HG03135 (cell line): ENCODE measurements around the gene PVR.
"Not testable (repeated sequence)": the region's sequence is repeated elsewhere in the genome, so short reads cannot be mapped to it uniquely, and the experiment has no call there.

ENCODE experiments used
- ATAC-seq: cut with Tn5 transposase; IDR thresholded peaks from one replicate; pipeline ENCODE4 v1.9.1; 2021; ENCODE audit warnings: mild to moderate bottlenecking, moderate library complexity; ENCODE audit not compliant: unreplicated experiment

Gene PVR

GRCh38 chr19:44617110-44617880, 26.4 kb upstream of the PVR start:
- ATAC-seq = no peak

DNA sequence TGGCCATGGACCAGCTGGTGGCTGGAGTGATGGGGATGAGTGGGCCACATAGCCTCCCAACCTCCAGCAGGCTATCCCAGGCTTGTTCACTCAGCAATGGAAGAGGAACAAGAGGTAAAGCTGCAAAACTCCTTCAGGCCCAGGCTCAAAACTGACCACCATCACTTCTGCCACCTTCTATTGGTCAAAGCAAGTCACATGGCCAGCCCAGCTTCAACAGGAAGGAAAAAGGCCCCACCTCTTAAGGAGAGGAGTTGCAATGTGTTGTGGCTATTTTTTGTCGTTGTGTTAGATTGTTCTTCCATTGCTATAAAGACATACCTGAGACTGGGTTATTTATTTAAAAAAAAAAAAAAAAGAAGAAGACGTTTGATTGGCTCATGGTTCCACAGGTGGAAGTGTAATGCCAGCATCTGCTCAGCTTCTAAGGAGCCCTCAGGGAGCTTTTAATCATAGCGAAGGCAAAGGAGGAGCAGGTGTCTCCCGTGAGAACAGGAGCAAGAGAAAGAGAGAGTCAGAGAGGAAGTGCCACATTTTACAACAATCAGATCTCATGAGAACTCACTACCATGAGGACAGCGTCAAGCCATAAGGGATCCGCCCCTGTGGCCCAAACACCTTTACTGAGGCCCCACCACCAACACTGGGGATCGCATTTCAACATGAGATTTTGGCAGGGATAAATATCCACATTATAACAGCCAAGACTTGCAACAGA, 24.9 kb upstream of the PVR start:
- ATAC-seq = no peak

DNA sequence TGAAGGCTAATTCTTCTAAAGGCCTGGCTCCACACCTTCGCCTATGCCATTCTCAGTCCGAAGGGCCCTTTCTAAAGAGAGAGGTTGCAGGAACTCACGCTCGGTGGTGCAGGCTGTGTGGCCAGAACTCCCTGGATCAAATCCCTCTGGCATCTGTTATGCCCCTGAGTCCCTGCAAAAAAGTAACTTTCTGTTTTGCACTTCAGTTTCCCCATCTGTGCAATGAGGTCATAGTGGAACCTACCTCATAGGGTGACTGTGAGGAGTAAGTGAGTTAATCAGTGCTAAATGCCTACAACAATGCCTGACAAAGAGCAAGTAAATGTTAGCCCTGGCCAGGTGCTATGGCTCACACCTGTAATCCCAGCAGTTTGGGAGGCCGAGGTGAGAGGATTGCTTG, 23.0 kb upstream of the PVR start:
- no peak for ATAC-seq

- ATAC-seq = no peak
Measured at GRCh38 chr19:44621367-44621766, 22.3 kb upstream of the PVR start.

DNA sequence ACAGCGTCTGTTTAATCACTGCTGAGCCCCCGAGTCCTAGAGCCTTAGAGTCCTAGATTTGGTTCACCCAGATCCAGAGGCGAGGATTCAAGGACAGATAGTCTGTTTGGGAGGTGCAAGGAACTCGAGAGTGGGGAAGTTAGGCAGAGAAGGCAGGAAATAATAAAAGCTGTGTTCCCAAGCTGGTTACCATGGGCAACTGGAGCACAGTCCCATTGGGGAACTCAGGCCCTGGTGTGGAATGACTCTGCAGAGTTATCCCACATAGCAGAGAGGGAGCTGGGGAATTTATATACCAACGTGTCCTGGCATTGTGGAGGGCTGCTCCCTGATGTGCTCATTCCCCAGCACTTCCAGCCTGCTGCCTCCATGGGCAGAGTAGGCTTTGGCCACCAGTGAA, 20.6 kb upstream of the PVR start:
- ATAC-seq = no peak

GRCh38 chr19:44623626-44624025, 20.1 kb upstream of the PVR start:
- ATAC-seq = no peak

GRCh38 chr19:44624840-44625354, 18.8 kb upstream of the PVR start:
- no peak for ATAC-seq

DNA sequence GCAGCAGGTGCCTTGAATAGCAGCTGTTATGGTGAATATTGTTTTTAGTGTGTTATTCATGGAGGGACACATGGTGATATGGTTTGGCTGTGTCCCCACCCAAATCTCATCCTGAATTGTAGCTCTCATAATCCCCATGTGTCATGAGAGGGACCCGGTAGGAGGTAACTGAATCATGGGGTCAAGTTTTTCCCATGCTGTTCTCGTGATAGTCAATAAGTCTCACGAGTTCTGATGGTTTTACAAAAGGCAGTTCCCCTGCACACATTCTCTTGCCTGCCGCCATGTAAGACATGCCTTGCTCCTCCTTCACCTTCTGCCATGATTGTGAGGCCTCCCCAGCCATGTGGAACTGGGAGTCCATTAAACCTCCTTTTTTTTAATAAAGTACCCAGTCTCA, 18.1 kb upstream of the PVR start:
- ATAC-seq = not testable (repeated sequence)

GRCh38 chr19:44626048-44626624, 17.6 kb upstream of the PVR start:
- no peak for ATAC-seq

DNA sequence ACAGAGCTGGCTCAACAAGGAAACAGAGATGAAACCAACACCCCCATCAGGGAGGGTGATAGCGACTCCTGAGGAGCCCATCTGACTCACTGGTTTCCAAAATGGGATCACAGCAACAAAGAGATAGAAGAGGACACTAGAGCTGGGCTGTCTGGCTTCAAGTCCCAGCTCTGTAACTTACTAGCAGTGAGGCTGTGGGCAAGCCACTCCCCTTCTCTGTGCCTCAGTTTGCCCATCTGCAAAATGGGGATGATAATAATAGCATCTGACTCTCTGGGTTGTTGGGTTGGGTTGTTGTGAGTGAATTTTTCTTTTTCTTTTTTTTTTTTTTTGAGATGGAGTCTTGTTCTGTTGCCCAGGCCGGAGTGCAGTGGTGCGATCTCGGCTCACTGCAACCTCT, 16.1 kb upstream of the PVR start:
- no peak for ATAC-seq

GRCh38 chr19:44628793-44629192, 14.9 kb upstream of the PVR start:
- ATAC-seq = no peak

- ATAC-seq = not testable (repeated sequence)
Measured at GRCh38 chr19:44631611-44632010, 12.1 kb upstream of the PVR start.

- not testable (repeated sequence) for ATAC-seq
Measured at GRCh38 chr19:44634058-44634457, 9.7 kb upstream of the PVR start.

- no peak for ATAC-seq
Measured at GRCh38 chr19:44634785-44635184, 8.9 kb upstream of the PVR start.

DNA sequence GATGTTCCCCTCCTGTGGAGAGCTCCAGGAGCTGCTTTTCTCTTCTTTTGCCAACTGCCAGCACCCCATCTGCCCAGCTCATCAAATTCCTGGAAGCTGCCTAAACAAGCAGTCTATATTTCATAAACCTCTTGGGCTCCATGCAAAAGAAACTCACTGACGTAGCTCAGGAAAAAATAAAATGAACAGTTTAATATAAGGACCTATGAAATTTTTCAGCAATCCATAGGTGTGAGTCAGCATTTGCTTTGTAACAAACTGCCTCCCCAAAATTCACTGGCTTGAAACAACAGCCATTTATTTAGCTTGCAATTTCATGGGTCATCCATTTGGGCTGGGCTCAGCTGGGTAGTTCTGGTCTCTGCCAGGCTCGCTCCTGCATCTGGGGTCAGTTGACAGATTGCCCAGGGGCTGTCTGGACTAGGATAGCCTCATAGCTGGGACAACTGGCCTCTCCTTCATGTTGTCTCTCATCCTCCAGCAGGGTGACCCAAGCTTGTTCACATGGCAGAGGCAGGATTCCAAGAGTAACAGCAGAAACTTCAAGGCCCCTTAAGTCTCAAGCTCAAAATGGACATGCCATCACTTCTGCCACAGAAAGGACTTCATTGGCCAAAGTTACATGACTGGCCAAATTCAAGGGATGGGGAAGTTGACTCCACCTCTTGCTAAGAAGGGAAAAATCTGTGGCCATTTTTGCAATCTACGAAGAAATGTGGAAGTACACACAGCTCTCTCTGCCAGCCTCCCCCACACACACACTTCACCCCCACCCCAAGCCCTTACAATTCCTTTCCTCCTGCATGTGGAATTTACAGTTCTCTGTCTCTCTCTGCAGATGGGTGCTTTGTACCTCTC, 7.9 kb upstream of the PVR start:
- ATAC-seq = no peak

GRCh38 chr19:44636439-44637389, 7.0 kb upstream of the PVR start:
- no peak for ATAC-seq

DNA sequence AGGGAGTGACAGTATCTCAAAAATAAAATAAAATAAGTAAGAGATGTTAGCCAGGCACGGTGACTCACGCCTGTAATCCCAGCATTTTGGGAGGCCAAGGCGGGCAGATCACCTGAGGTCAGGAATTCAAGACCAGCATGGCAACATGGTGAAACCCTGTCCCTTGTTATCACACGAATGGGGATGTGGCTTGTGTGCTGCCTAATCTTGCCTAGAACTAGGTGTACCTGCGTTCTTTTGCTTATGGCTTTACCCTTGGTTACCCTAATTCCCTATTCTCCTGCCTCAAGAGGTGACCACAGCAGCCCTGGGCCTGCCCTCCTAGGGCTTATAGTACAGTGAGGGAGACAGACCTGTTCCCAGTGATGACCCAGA, 6.3 kb upstream of the PVR start:
- no peak for ATAC-seq

- ATAC-seq = no peak
Measured at GRCh38 chr19:44640518-44640917, 3.2 kb upstream of the PVR start.

DNA sequence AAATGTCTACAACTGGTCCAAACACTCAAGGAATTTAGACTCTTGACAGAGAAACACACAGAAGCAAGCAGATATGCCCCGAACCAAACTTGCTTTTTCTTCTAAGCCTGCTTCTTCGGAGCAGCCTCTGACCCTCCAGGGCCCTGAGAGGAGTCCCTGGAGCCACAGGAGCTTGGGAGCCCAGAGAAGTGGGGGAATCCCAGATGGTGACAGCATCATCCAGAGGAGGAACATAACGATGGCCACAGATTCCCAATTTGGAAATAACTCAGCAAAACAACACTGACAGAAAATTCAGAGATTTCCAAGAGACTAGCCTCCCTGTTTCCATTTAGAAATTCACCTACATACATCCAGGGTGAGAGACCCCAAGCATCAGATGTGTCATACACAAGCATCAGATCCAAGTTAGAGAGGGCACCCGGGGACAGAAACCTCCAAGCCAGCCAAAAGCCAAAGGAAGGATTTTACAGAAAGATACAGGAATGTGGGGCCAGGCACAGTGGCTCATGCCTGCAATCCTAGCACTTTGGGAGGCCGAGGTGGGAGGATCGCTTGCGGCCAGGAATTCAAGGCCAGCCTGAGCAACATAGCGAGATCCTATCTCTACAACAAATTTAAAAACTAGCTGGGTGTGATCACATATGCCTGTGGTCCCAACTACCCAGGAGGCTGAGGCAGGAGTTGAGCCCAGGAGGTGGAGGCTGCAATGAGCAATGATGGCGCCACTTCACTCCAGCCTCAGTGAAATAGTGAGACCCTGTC, 2.0 kb upstream of the PVR start:
- ATAC-seq = no peak
